T-helper 2 cell (primary cell): Measurements from ENCODE around the gene MT1G.
"Not testable (repeated sequence)": the region's sequence is repeated elsewhere in the genome, so short reads cannot be mapped to it uniquely, and the experiment has no call there.

Experiments
- DNase-seq, 5 experiments: peaks; one replicate each; pipeline versions ENCODE4 v3.0.0 to v3.0.0-alpha.2; 2012 to 2022

The MT1G gene

DNA sequence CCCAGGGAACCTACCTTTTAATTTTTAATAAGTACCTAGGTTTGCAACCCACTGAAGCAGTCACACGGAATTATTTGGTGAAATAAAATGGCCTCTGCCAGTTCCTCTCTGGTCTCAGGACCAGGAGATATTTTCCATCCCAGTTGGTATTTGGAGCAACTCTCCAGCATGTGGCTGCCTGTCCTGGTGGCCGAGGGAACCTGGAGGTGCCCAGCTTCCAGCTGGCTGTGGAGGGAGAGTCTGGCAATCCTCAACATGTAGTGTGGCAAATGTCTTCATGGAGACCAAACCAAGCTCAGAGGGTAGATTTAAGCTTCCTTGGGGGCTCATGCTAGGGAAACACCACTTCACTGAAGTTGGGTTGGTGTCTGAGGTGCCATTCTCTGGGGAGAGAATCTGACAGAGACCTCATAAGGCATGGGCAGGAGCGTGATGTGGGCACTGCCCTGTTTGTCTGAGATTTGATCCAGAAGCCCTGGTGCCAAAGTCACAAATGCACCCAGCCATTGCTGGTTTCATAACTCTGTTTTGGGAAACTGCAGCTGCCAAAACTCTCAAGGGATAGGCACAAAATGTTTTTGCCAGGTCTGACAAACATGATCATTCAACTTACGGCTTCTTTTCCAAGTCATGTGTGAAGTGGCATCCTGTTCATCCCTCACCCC is 17.2 kb upstream of the MT1G start:
- DNase-seq = no peak

DNA sequence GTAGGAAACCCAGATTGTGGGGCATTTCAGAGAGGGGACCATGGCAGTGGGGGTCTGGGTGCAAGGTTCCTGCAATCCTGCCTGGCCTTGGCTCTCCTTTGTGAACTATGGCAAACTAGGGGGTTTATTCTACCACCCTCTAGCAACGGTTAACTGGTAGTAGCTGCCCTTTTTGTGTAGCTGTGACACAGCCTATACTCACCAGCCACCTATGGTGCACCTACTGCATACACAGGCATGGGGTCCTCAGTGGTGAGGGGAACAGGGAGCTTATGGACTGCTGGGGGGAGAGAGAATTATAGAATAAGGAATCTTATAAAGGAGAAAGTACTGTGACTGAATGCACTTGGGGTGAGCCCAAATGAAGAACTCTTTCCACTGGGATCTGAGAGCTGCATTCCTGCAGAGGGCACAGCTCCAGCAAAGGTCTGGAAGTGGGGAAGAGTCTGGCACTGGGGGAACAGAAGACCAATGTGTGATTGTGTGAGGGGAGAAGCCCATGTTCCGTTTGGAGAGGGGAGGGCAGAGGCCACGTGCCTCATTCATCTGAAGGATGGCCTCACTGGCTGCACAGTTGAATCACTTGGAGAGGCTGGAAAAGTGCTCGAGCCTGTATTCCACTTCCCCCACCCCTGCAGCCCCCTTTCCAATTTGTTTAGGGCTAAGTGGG is 16.5 kb upstream of the MT1G start:
- no peak for DNase-seq

GRCh38 chr16:56683424-56684172 is 15.7 kb upstream of the MT1G start:
- no peak for DNase-seq

DNA sequence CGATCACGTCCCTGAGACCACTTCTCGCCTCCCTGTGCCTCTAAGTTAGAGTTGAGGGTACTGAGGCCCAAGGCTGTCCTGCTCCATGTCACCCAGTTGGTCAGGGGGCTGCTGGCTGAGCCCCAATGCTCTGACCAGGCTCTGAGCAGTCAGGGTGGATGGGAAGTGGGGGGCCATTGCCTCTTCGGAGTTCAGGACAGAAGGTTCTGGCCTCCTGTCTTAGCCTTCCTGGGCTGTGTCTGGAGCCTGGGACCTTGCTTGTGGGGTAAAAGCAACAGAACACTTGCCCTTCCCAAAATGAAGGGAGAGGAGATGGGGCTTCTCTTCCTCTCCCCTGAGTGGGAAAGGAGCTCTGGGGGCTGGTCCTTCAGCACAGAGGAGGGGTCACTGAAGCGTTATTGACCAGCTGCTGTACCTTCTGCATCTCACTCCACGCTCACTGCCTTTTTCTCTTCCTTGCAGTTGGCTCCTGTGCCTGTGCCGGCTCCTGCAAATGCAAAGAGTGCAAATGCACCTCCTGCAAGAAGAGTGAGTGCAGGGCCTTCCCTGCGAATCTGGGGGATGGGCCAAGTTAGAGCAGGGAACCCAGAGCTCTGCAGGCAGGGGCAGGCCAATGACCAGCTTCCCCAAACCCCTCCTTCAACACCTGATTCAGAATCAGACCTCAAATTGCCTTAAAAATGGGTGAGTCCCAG is 15.0 kb upstream of the MT1G start:
- peak in 1 of 5 experiments; percentile 25 for DNase-seq

GRCh38 chr16:56681939-56682702 is 14.3 kb upstream of the MT1G start, which contains the start of gene MT1X:
Gene MT1X (plus strand): TSS chr16:56682470. CDS start chr16:56682541, 71 bp downstream.
- DNase-seq = peak; percentile 60 to 97 (median 82)

DNA sequence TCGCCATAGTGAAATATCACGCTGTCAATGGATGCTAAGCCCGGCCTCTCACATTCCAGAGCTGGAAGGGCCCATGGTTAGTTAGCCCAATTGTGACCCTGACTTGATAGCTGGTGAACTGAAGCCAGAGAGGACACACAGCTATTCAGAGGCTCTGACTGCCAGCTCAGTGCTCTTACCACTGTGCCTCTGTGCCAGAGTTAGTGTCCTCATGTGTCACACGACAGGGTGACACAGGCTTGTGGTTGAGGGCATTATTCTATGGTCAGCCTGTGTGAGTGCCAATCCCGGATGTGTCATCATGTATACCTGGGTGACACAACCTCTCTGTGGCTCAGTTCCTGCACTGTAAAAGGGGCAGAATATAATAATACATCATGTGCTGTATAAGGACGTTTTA is 12.0 kb upstream of the MT1G start:
- DNase-seq = no peak

- DNase-seq = no peak
These were observed 11.3 kb upstream of the MT1G start for GRCh38 chr16:56679078-56679730.

DNA sequence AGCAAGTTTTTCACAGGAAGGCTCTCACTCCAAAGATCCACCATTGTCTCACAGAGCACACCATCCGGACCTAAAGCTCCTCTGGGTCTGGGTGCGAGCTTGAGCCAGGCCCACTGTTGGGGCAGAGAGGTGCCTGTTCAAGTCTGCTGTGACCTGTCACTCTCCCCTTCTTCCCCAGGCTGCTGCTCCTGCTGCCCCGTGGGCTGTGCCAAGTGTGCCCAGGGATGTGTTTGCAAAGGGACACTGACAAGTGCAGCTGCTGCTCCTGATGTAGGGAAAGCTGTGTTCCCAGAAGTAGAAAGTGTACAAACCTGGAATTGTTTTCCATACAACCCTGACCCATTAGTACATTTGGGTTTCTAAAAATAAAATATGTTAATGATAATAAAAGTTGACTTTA is 9.6 kb upstream of the MT1G start:
- no peak for DNase-seq

- peak in 3 of 5 experiments; percentile 32 to 50 (median 36) for DNase-seq
These were observed 7.9 kb upstream of the MT1G start for GRCh38 chr16:56675685-56676210.

DNA sequence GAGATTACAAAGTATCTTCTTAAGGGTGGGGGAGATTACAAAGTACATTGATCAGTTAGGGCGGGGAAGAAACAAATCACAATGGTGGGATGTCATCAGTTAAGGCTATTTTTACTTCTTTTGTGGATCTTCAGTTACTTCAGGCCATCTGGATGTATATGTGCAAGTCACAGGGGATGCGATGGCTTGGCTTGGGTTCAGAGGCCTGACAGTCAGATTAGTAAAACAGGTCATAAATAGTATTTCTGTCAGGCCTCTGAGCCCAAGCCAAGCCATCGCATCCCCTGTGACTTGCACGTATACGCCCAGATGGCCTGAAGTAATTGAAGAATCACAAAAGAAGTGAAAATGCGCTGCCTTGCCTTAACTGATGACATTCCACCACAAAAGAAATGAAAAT is 6.7 kb upstream of the MT1G start:
- not testable (repeated sequence) for DNase-seq

GRCh38 chr16:56673921-56674320 is 6.1 kb upstream of the MT1G start:
- peak in 1 of 5 experiments; percentile 43 for DNase-seq

DNA sequence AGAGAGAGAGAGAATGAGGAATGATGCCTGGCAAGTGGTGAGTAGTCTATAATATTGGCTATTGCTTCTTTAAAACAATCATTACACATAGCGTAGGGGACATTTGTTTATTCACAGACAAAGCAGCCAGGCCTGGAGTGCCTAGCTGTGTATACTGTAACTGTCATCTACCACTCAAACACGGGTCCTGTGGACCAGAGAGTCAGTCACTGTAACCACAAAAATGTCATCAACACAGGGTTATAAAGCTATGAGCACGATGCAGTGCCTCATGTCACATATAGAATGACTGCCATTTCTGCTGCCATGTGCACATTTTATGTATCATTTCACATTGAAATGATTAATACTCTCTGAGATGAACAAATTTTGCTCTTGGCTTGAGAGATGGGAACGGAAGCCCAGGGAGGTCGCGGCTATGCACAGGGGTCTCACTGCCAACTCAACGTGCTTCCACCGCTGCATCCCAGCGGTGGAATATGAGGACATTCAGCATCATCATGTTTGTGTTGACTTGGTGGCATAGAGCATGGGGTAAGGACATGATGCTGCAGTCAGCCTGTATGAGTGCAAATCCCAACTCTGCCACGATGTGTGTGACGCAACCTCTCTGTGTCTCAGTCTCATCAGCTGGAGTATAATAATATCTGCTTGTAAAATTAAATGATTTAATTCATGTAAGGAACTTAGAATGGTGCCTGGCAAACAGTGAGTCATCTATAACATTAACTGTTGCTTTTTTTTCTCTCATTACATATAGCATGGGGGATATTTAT is 5.1 kb upstream of the MT1G start:
- DNase-seq = peak in 1 of 5 experiments; percentile 47

GRCh38 chr16:56672171-56672570 is 4.3 kb upstream of the MT1G start:
- peak in 1 of 5 experiments; percentile 29 for DNase-seq

DNA sequence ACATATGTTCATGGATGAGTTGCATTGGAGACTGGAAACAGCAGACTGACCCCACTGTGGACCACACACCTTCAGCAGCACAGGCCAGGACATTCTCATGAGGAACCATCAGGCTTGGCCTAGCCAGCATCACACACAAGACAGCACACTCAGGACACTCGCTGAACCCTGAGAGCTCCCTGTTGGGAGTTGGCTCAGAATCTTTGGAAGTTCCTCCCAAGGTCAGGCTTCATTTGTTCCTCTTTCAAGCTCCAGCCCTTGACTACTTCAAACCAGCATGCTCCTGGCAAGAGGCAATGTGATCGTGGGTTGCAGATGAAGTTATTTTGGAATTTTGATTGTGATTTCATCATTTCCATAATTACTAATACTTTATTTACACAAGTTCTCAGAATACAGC is 3.8 kb upstream of the MT1G start:
- DNase-seq = not testable (repeated sequence)

DNA sequence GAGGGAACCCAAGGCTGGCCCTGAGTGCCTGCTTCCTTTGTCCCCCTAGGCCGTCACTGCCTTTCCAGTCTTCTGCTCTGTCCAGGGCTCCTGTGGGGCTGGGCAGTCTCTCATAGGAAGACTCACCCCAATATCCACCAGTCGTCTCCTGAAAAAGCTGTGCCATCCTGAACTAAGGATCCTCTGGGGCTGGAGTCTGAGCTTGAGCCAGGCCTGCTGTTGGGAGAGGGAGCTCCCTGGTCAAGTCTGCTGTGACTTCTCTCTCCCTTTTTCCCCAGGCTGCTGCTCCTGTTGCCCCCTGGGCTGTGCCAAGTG is 2.7 kb upstream of the MT1G start:
- no peak for DNase-seq

DNA sequence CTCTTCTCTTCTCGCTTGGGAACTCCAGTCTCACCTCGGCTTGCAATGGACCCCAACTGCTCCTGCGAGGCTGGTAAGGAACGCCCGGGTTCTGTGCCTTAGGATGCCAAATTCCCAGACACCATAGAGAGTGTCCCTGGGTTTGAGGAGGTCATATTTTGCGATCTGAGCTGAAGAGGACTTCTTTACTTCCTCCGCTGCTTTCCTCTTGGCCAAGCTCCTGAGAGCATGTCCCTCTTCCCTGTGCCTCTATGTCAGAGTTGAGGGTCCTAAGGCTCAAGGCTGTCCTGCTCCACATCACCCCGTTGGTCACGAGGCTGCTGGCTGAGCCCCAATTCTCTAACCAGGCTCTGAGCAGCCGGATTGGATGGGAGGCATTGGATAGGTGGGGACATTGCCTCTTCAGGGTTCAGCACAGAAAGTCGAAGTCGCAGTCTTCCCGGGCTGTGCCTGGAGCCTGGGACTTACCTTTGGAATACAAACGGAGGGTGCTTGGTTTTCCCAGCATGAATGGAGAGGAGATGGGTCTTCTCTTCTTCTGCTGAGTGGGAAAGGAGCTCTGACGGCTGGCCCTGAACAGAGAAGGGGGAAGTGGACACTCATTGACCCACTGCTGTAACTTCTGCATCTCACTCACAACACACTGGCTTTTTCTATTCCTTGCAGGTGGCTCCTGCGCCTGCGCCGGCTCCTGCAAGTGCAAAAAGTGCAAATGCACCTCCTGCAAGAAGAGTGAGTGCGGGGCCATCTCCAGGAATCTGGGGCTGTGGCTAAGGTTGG is 2.2 kb upstream of the MT1G start:
- no peak for DNase-seq

DNA sequence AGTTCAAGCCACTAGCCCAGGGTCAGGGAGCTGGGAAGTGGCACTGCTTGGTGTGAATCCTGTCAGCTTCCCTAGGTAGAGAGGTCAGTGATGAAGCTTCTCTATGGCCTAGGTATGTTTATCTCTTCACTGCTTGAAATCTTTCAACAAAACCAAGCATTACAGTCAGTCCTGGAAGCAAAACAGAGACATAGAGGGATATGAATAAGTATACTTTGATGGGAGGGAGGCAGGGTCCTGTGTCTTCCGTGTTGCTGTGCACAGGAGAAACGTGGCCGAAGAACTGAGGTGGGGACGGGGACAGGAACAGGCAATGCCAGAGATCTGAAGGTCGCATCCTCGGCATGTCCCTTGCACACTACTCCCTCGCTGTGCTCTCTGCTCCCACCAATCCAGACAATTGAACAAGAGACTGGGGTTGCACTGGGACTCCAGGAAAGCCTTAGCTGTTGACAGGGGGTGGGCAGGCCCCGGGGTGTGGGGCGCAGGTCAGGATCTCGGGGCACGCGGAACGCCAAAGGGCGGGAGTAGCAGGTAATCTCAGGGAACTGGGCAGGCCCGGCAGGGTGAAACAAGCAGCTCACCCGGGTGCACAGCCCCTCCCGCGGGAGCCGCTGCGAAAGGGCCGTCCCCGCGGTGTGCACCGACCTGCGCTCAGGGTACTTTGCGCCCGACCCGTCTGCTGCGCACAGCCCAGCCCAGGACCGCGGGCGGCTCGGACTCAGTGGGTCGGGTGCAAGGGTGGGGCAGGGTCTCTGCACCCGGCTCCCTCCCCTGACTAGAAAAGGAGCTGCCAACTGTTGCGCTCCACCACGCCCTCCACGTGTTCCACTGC is 1.4 kb upstream of the MT1G start, which contains the start of gene MT1H:
Gene MT1H (plus strand): TSS at position 810 of the 835 bp plus-strand sequence. CDS start 71 bp downstream, outside the sequence.
- DNase-seq = peak in 1 of 5 experiments; percentile 34
